Measurements from ENCODE around the gene CTBP2.

Gene CTBP2

DNA sequence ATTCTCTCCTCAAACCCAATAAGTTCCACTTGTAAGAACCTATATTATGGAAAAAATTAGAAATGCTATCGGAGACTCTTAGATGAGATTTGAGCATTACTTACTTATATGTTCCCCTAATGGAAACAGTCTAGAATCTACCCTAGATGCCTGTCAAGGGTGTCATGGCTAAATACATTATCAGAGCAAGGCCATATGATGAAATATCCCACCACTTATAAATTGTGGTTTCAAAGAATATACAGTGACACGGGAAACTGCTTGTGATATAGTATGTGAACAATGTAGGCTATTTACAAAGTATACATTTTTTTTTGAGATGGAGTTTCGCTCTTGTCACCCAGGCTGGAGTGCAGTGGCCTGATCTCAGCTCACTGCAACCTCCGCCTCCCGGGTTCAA lies 46.3 kb upstream of the CTBP2 start:
- no peaks in the 10 kb centered on the region for H4K20me1 ChIP-seq (ENCODE audit: control insufficient read depth, insufficient read depth, low read depth, low read length)
- H3K4me1 ChIP-seq (ENCODE audit: control insufficient read depth, low read length), result no peaks in the 10 kb centered on the region
- no peaks in the 10 kb centered on the region for H3K9me2 ChIP-seq (replicated peaks; ENCODE audit: control insufficient read depth, low read length)
- H3K4me3 ChIP-seq (ENCODE audit: low read length), result no peak overlapping the region
- no peaks in the 10 kb centered on the region for H3K79me2 ChIP-seq (ENCODE audit: control insufficient read depth, low read length)
- TF ChIP-seq EZH2phosphoT487 (IDR thresholded peaks at IDR 0.05; ENCODE audit: borderline replicate concordance, low read length) (no peak), CTCF (IDR thresholded peaks at IDR 0.05; ENCODE audit: low read depth, low read length, poor library complexity, severe bottlenecking) (no peak)
- H3K36me3 ChIP-seq (ENCODE audit: control insufficient read depth, low read length), result no peaks in the 10 kb centered on the region
- H3K27ac ChIP-seq (ENCODE audit: low read depth, low read length), result no peak overlapping the region
- no peaks in the 10 kb centered on the region for H3F3A ChIP-seq (ENCODE audit: control insufficient read depth, insufficient read depth)
- no peak overlapping the region for H3K4me2 ChIP-seq (ENCODE audit: low read length)
- H3K27me3 ChIP-seq (ENCODE audit: control insufficient read depth, low read length), result peaks cover 7% of the 10 kb centered on the region; the same call in 1 of the 2 replicates
- no peaks in the 10 kb centered on the region for H3K9me3 ChIP-seq (ENCODE audit: control insufficient read depth, insufficient read depth, low read length)

DNA sequence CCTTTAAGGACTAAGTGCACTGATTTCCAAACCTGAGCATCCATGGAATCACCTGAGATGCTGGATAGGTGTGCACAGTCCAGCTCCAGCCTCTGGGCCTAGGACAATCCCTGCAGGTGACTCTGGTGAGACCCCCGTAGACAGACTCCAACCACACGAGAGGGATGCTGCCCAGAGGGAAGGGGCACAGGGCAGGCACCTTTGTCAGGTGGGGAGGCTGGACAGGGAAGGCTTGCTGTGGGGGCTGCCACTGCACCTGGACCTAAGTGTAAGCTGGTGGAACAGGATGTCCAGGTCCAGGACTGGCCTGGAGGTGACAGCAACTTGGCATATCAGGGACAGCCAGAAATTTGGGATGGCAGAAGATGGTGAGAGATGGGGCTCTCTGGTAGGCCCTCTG lies 45.1 kb upstream of the CTBP2 start:
- TF ChIP-seq EZH2phosphoT487 (IDR thresholded peaks at IDR 0.05; ENCODE audit: borderline replicate concordance, low read length) (no peak), CTCF (IDR thresholded peaks at IDR 0.05; ENCODE audit: low read depth, low read length, poor library complexity, severe bottlenecking) (no peak)
- no peaks in the 10 kb centered on the region for H3K36me3 ChIP-seq (ENCODE audit: control insufficient read depth, low read length)

DNA sequence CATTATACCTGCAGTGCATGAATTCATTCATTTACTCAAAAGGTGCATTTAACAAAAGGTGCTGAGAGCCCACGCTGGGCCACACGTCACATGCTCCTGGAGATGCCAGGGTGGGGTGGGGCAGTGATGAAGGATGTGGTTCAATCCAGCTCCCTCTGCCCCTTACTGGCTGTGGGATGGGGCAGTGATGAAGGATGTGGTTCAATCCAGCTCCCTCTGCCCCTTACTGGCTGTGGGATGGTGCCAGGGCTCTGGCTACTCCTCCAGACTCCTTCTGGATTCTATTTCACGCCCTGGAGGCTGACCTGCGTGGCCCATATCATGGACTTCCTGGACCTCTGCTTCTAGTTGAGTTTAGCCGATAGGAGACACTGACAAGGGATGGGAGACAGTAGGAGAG lies 44.0 kb upstream of the CTBP2 start:
- Histone ChIP-seq H3K9me2 (replicated peaks; ENCODE audit: control insufficient read depth, low read length) (no peaks in the 10 kb centered on the region), H3K4me2 (ENCODE audit: low read length) (no peak overlapping the region), H3K27me3 (ENCODE audit: control insufficient read depth, low read length) (peaks cover 20% of the 10 kb centered on the region), H3K4me3 (ENCODE audit: low read length) (no peak overlapping the region), H3K79me2 (ENCODE audit: control insufficient read depth, low read length) (no peaks in the 10 kb centered on the region), H3K27ac (ENCODE audit: low read depth, low read length) (no peak overlapping the region), H3K9me3 (ENCODE audit: control insufficient read depth, insufficient read depth, low read length) (no peaks in the 10 kb centered on the region), H4K20me1 (ENCODE audit: control insufficient read depth, insufficient read depth, low read depth, low read length) (no peaks in the 10 kb centered on the region), H3F3A (ENCODE audit: control insufficient read depth, insufficient read depth) (no peaks in the 10 kb centered on the region), H3K4me1 (ENCODE audit: control insufficient read depth, low read length) (no peaks in the 10 kb centered on the region), H3K36me3 (ENCODE audit: control insufficient read depth, low read length) (no peaks in the 10 kb centered on the region)
- TF ChIP-seq EZH2phosphoT487 (IDR thresholded peaks at IDR 0.05; ENCODE audit: borderline replicate concordance, low read length) (no peak), CTCF (IDR thresholded peaks at IDR 0.05; ENCODE audit: low read depth, low read length, poor library complexity, severe bottlenecking) (no peak)

More for the DNA sequence above, 45.1 kb upstream of the CTBP2 start:
- no peaks in the 10 kb centered on the region for H3K79me2 ChIP-seq (ENCODE audit: control insufficient read depth, low read length)
- no peak overlapping the region for H3K4me2 ChIP-seq (ENCODE audit: low read length)
- no peak overlapping the region for H3K4me3 ChIP-seq (ENCODE audit: low read length)
- no peak overlapping the region for H3K27ac ChIP-seq (ENCODE audit: low read depth, low read length)
- H4K20me1 ChIP-seq (ENCODE audit: control insufficient read depth, insufficient read depth, low read depth, low read length), result no peaks in the 10 kb centered on the region
- H3F3A ChIP-seq (ENCODE audit: control insufficient read depth, insufficient read depth), result no peaks in the 10 kb centered on the region
- no peaks in the 10 kb centered on the region for H3K4me1 ChIP-seq (ENCODE audit: control insufficient read depth, low read length)
- peaks cover 11% of the 10 kb centered on the region for H3K27me3 ChIP-seq (ENCODE audit: control insufficient read depth, low read length)
- H3K9me3 ChIP-seq (ENCODE audit: control insufficient read depth, insufficient read depth, low read length), result no peaks in the 10 kb centered on the region
- no peaks in the 10 kb centered on the region for H3K9me2 ChIP-seq (replicated peaks; ENCODE audit: control insufficient read depth, low read length)
